Hypothalamus (tissue), 51 donors: ENCODE results near the gene TNFRSF19.

ENCODE experiments used
- DNase-seq, 51 donors: peaks; one replicate each; lab custom pipeline; 2025; lab: John Stamatoyannopoulos, UW

Gene TNFRSF19

GRCh38 chr13:23599083-23599925 lies 29.1 kb downstream of the TNFRSF19 start:
- DNase-seq = no peak

DNA sequence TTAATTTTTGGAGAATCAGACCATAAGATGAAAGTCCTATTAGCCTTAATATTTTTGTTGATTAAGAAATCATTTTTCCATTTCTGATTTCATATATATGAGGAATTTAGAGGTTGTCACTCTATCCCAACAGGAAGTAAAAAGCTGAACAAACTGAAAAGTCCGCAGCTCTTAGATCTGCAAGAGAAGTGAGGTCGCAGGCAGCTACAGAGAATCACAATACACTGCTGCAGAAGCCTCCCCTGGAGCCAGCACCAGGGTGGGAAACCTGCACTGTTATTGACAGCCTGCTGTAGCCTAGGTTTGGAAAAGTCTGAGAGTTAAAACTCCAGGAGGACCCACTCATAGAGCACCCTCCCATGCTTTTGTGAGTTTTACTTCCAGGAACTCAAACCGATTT lies 29.9 kb downstream of the TNFRSF19 start:
- DNase-seq = no peak

- DNase-seq = no peak
Observed at GRCh38 chr13:23600534-23600933, 30.3 kb downstream of the TNFRSF19 start.

- no peak for DNase-seq
Observed at GRCh38 chr13:23605831-23606230, 35.6 kb downstream of the TNFRSF19 start.

GRCh38 chr13:23608138-23608537 lies 37.9 kb downstream of the TNFRSF19 start:
- DNase-seq = no peak

DNA sequence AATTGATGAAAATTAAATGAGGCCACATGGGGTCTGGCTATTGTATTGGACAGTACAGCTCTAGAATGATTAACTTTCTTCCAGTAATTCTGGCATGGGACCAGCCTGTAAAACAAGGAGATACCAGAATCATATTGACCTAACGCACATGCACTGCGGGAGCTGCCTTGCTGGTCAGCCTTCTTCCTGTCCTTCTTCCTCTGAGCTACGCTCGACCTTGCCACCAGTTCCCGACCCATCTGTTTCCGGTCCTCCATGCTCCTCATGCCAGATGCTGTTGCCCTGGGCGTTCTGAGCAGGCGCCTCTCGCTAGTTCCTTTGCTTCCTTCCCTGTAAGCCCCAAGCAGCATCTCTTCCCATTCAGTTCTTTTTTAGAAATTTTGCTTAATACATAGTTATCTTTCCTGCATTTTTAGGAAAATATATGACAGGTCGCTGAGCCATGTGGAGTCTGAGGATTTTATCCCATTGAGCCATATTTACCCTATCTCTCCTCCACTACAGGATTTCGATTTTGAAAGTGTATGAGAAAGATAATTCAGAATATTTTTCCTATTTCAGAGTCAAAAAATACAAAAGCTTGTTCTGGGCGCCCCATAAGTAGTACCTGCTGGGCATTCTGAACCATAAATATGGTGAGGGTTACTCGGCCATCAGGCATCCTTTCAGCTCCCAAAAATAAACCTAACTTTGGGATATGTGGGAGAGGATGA lies 38.6 kb downstream of the TNFRSF19 start:
- peak in 7 of 51 donors; percentile 6 to 16 (median 12) for DNase-seq

GRCh38 chr13:23609414-23609760 lies 39.2 kb downstream of the TNFRSF19 start:
- peak in 1 of 51 donors; percentile 9 for DNase-seq

DNA sequence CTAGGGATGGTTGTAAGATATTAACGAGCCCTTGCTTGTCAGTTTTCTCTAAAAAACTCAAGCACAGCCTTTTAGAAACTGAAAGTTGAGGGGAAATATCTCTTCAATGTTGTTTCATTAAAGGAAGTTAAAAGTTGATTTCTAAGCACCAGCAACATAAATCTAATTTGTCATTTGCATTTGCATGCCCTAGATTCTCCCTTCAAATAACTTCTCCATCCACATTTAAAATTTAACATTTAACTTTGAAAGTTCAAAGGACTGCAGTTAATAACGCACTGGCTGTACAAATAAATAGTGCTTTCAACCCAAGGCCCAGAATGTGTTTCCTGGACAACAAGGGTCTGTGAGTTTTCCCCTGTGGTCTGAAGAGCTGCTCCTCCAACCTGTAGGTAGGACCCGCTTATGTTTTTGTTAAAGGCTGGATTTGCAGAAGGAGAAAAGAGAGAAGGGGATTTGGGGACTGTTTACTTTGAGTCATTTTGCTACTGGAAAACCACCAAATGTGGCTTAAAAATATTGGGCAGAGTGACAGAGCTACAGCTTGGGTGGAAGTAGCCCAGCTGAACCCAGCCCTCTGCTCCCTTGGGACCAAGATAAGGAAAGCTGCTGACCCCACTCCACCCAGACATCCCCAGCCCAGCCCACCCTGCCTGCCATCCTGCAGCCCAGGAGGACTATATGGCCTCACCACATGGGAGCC lies 39.8 kb downstream of the TNFRSF19 start:
- DNase-seq = no peak

GRCh38 chr13:23610966-23611491 lies 40.8 kb downstream of the TNFRSF19 start:
- DNase-seq = no peak

DNA sequence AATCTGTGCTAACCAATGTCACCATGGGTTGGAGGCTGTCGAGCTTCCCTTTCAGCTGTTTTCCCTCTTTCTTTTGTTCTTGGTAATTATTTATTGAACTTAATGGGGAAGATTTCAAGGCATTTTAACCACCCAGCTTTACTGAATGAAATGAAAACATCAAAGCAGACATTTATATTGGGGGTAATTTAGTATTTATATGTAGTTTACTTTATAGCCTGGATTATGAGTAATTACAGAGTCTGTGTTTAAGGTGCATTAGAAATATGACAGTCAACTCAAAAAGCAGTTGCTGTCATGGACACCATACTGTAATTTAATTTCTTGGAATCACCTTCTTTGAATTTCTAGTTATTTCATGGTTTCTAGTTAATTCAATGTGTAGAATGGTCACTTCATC lies 42.0 kb downstream of the TNFRSF19 start:
- no peak for DNase-seq

GRCh38 chr13:23612731-23613130 lies 42.5 kb downstream of the TNFRSF19 start:
- DNase-seq = no peak

DNA sequence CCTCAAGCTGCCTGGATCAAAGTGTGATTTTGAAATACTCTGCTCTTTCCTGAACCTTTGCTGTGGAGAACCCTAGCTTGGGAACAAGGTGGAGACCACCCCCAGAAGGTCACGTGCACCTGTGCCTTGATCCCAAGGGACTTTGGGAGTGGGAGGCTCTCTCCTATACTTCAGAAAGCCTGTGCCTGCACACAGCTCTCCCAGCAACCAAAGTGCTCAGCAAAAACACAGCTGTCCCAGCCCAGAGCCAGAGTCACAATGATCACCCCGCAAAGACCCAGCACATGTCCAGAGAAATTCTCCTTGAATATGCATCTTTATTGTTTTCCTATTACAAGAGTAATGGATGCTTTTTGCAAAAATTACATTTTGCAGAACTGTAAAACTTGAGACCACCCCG lies 43.4 kb downstream of the TNFRSF19 start:
- no peak for DNase-seq

DNA sequence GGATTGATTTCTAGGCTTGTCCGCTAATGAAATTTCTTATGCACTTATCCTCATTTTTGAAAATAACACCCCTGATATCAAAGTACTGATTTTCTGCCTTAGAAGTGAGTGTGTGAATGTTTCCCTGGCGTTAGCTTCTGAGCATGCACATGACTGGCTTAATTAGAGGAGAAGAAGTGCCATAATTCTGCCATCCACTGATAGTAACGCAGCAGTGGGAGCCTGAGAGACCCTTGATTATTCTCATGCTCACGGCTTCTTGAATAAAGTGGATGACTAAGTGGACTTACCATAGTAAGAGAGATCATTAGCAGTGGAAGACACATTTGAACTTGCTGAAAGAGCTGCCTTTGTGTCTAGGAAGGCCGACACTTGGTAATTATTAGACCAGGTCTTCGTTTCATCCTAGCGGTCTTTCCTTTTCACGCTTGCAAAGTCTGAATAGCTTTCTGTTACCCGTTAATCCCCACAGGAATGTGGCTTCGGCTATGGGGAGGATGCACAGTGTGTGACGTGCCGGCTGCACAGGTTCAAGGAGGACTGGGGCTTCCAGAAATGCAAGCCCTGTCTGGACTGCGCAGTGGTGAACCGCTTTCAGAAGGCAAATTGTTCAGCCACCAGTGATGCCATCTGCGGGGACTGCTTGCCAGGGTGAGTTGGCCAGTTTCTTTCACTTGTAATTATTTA lies 45.3 kb downstream of the TNFRSF19 start:
- peak in 9 of 51 donors; percentile 9 to 28 (median 19) for DNase-seq

DNA sequence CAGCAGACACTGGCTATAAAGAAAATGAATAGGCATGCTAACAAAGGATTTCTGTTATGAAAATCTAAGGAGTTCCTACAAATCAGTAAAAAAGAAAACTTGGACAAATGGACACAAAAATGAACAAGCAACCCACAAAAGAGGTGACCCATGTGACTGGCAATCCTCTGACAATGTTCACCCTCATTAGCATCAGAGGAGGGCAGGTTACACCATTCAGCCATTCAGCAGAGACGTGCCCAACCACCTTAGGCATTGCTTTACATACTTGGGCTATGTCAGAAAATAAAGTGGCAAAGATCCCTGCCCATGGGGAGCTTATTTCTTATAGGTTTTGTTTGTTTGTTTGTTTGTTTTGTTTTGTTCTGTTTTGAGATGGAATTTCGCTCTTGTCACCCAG lies 46.0 kb downstream of the TNFRSF19 start:
- no peak for DNase-seq

- no peak for DNase-seq
Observed at GRCh38 chr13:23617551-23618024, 47.4 kb downstream of the TNFRSF19 start.

- no peak for DNase-seq
Observed at GRCh38 chr13:23618341-23618740, 48.1 kb downstream of the TNFRSF19 start.

DNA sequence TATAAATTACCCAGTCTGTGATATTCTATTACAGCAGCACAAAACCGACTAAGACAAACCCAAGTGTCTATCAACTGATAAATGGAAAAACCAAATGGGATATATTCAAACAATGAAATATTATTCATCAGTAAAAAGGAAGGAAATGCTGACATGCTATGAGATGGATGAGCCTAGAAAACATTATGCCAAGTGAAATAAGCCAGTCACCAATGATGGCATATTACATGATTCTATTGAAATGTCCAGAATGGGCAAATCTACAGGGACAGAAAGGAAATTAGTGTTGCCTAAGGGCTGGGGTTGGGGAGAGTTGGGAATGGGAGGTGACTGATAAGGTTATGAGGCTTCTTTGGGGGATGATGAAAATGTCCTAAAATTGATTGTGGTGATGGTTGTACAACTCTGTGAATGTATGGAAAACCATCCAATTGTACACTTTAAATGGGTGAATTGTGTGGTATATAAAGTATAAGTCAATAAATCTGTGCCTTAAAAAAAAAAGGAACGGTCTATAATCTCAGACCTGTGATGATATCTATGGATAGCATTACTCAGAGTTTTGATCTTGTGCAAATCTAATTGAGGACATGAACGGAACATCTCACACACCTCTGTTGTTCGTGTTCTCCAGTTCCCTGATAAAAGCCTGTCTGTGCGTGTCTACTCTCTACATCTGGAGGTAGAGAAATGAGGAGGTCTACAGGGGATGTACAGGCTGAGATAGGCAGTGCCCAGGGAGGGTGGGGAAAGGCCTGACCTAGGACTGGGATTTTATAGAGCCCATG lies 49.0 kb downstream of the TNFRSF19 start:
- no peak for DNase-seq

DNA sequence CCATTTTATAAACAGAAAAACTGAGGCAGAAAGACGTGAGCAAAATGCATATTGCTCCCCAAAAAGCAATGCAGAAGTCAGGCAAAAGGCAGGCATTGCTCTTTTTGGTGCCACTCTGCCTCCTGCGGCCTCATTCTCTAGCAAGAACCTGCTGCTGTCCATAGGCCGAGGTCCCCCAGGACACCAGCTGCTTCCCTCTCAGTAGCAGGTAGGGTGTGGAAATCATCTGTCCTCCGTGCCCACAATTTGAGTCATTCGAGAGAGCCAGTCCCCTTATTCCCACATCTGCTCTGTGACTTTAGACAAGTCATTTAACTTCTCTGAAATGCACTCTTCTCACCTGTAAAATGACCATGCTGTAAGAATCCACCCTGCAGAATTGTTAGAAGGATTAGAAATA lies 50.0 kb downstream of the TNFRSF19 start:
- no peak for DNase-seq

GRCh38 chr13:23620613-23621315 lies 50.6 kb downstream of the TNFRSF19 start:
- DNase-seq = no peak
